ENCODE data around the gene DAB1.
"Not testable (repeated sequence)": the region's sequence is repeated elsewhere in the genome, so short reads cannot be mapped to it uniquely, and the experiment has no call there.

Gene DAB1

GRCh38 chr1:57252597-57253294 lies 171.1 kb downstream of the DAB1 start:
- Histone ChIP-seq H3K4me1 (ENCODE audit: insufficient read depth, low read length) (peaks cover 3% of the 10 kb centered on the region; the same call in 1 of the 2 replicates), H3K9ac (ENCODE audit: low read depth, low read length) (no peak overlapping the region), H3K36me3 (ENCODE audit: insufficient read depth, low read length) (no peaks in the 10 kb centered on the region), H3K9me3 (ENCODE audit: control insufficient read depth, insufficient read depth, low read length) (0 out of 2 replicates have a peak, but pooled peaks cover 3% of the 10 kb centered on the region)

- Histone ChIP-seq H3K4me1 (ENCODE audit: insufficient read depth, low read length) (peaks cover 3% of the 10 kb centered on the region; the same call in 1 of the 2 replicates), H3K9me3 (ENCODE audit: control insufficient read depth, insufficient read depth, low read length) (0 out of 2 replicates have a peak, but pooled peaks cover 5% of the 10 kb centered on the region), H3K9ac (ENCODE audit: low read depth, low read length) (no peak overlapping the region), H3K36me3 (ENCODE audit: insufficient read depth, low read length) (no peaks in the 10 kb centered on the region; the same call in 1 of the 2 replicates)
Measured at GRCh38 chr1:57250021-57250420, 173.8 kb downstream of the DAB1 start.

GRCh38 chr1:57249511-57249910 lies 174.3 kb downstream of the DAB1 start:
- H3K36me3 ChIP-seq (ENCODE audit: insufficient read depth, low read length) = no peaks in the 10 kb centered on the region; the same call in 1 of the 2 replicates
- peaks cover 3% of the 10 kb centered on the region; the same call in 1 of the 2 replicates for H3K4me1 ChIP-seq (ENCODE audit: insufficient read depth, low read length)
- H3K9ac ChIP-seq (ENCODE audit: low read depth, low read length) = no peak overlapping the region
- 0 out of 2 replicates have a peak, but pooled peaks cover 5% of the 10 kb centered on the region for H3K9me3 ChIP-seq (ENCODE audit: control insufficient read depth, insufficient read depth, low read length)

- Histone ChIP-seq H3K4me1 (ENCODE audit: insufficient read depth, low read length) (no peaks in the 10 kb centered on the region), H3K9me3 (ENCODE audit: control insufficient read depth, insufficient read depth, low read length) (0 out of 2 replicates have a peak, but pooled peaks cover 5% of the 10 kb centered on the region), H3K9ac (ENCODE audit: low read depth, low read length) (no peak overlapping the region), H3K36me3 (ENCODE audit: insufficient read depth, low read length) (no peaks in the 10 kb centered on the region; the same call in 1 of the 2 replicates)
Measured at GRCh38 chr1:57248830-57249229, 175.0 kb downstream of the DAB1 start.

- Histone ChIP-seq H3K36me3 (ENCODE audit: insufficient read depth, low read length) (no peaks in the 10 kb centered on the region), H3K9me3 (ENCODE audit: control insufficient read depth, insufficient read depth, low read length) (no peaks in the 10 kb centered on the region), H3K4me1 (ENCODE audit: insufficient read depth, low read length) (no peaks in the 10 kb centered on the region), H3K9ac (ENCODE audit: low read depth, low read length) (no peak overlapping the region)
Measured at GRCh38 chr1:57238233-57238781, 185.6 kb downstream of the DAB1 start.

GRCh38 chr1:57235730-57236510 lies 187.9 kb downstream of the DAB1 start:
- H3K9ac ChIP-seq (ENCODE audit: low read depth, low read length) = no peak overlapping the region
- H3K36me3 ChIP-seq (ENCODE audit: insufficient read depth, low read length) = no peaks in the 10 kb centered on the region
- no peaks in the 10 kb centered on the region for H3K9me3 ChIP-seq (ENCODE audit: control insufficient read depth, insufficient read depth, low read length)
- no peaks in the 10 kb centered on the region for H3K4me1 ChIP-seq (ENCODE audit: insufficient read depth, low read length)

- no peak overlapping the region for H3K9ac ChIP-seq (ENCODE audit: low read depth, low read length)
- H3K9me3 ChIP-seq (ENCODE audit: control insufficient read depth, insufficient read depth, low read length) = no peaks in the 10 kb centered on the region
- H3K36me3 ChIP-seq (ENCODE audit: insufficient read depth, low read length) = no peaks in the 10 kb centered on the region
- H3K4me1 ChIP-seq (ENCODE audit: insufficient read depth, low read length) = no peaks in the 10 kb centered on the region
Measured at GRCh38 chr1:57234459-57234858, 189.4 kb downstream of the DAB1 start.

GRCh38 chr1:57232500-57232899 lies 191.4 kb downstream of the DAB1 start:
- no peaks in the 10 kb centered on the region for H3K4me1 ChIP-seq (ENCODE audit: insufficient read depth, low read length)
- H3K9me3 ChIP-seq (ENCODE audit: control insufficient read depth, insufficient read depth, low read length) = no peaks in the 10 kb centered on the region
- H3K9ac ChIP-seq (ENCODE audit: low read depth, low read length) = no peak overlapping the region
- no peaks in the 10 kb centered on the region for H3K36me3 ChIP-seq (ENCODE audit: insufficient read depth, low read length)

- Histone ChIP-seq H3K9ac (ENCODE audit: low read depth, low read length) (no peak overlapping the region), H3K4me1 (ENCODE audit: insufficient read depth, low read length) (peaks cover 1% of the 10 kb centered on the region; the same call in 1 of the 2 replicates), H3K9me3 (ENCODE audit: control insufficient read depth, insufficient read depth, low read length) (no peaks in the 10 kb centered on the region), H3K36me3 (ENCODE audit: insufficient read depth, low read length) (no peaks in the 10 kb centered on the region)
Measured at GRCh38 chr1:57229998-57230397, 193.9 kb downstream of the DAB1 start.

GRCh38 chr1:57229076-57229475 lies 194.8 kb downstream of the DAB1 start:
- H3K4me1 ChIP-seq (ENCODE audit: insufficient read depth, low read length) = peaks cover 9% of the 10 kb centered on the region; the same call in 1 of the 2 replicates
- H3K9me3 ChIP-seq (ENCODE audit: control insufficient read depth, insufficient read depth, low read length) = no peaks in the 10 kb centered on the region
- no peaks in the 10 kb centered on the region for H3K36me3 ChIP-seq (ENCODE audit: insufficient read depth, low read length)
- no peak overlapping the region for H3K9ac ChIP-seq (ENCODE audit: low read depth, low read length)

- Histone ChIP-seq H3K4me1 (ENCODE audit: insufficient read depth, low read length) (peaks cover 13% of the 10 kb centered on the region; the same call in 1 of the 2 replicates), H3K36me3 (ENCODE audit: insufficient read depth, low read length) (no peaks in the 10 kb centered on the region), H3K9me3 (ENCODE audit: control insufficient read depth, insufficient read depth, low read length) (no peaks in the 10 kb centered on the region), H3K9ac (ENCODE audit: low read depth, low read length) (no peak overlapping the region)
Measured at GRCh38 chr1:57222801-57223200, 201.1 kb downstream of the DAB1 start.

GRCh38 chr1:57222307-57222706 lies 201.6 kb downstream of the DAB1 start:
- Histone ChIP-seq H3K9me3 (ENCODE audit: control insufficient read depth, insufficient read depth, low read length) (no peaks in the 10 kb centered on the region), H3K4me1 (ENCODE audit: insufficient read depth, low read length) (peaks cover 13% of the 10 kb centered on the region; the same call in 1 of the 2 replicates), H3K36me3 (ENCODE audit: insufficient read depth, low read length) (no peaks in the 10 kb centered on the region), H3K9ac (ENCODE audit: low read depth, low read length) (no peak overlapping the region)

- H3K9ac ChIP-seq (ENCODE audit: low read depth, low read length); H3K9me3 ChIP-seq (ENCODE audit: control insufficient read depth, insufficient read depth, low read length); H3K36me3 ChIP-seq (ENCODE audit: insufficient read depth, low read length): not testable (repeated sequence)
- peaks cover 15% of the 10 kb centered on the region for H3K4me1 ChIP-seq (ENCODE audit: insufficient read depth, low read length)
Measured at GRCh38 chr1:57220905-57221304, 203.0 kb downstream of the DAB1 start.

GRCh38 chr1:57218487-57219079 lies 205.3 kb downstream of the DAB1 start:
- H3K9me3 ChIP-seq (ENCODE audit: control insufficient read depth, insufficient read depth, low read length) = no peaks in the 10 kb centered on the region
- no peak overlapping the region for H3K9ac ChIP-seq (ENCODE audit: low read depth, low read length)
- peaks cover 17% of the 10 kb centered on the region for H3K4me1 ChIP-seq (ENCODE audit: insufficient read depth, low read length)
- no peaks in the 10 kb centered on the region for H3K36me3 ChIP-seq (ENCODE audit: insufficient read depth, low read length)
